GM13977 (cell line): ENCODE data around the gene ACOT9.

Source experiments
- DNase-seq: peaks from one replicate; pipeline ENCODE4 v3.0.0; 2012; ENCODE audit warnings: low spot score
- CTCF ChIP-seq: IDR thresholded peaks from 2 replicates; pipeline ENCODE4 v1.5.1; 2012; ENCODE audit warnings: mild to moderate bottlenecking, control low read depth; ENCODE audit not compliant: insufficient read depth; ENCODE audit errors: extremely low read depth, missing control alignments
- in situ Hi-C: fragments of 300-500 bp; cut with MboI; formaldehyde crosslinking; loops from one replicate; pipeline ENCODE4 v1.12.0; 2022; ENCODE audit warnings: low sequenced_read_pairs, low pct_unique_long_range_greater_than_20kb, mixed read lengths, inconsistent platforms; ENCODE audit not compliant: unreplicated experiment

Gene ACOT9

GRCh38 chrX:23742697-23743622 is at the start of gene ACOT9:
TSS of gene ACOT9 (minus strand) at chrX:23743276. CDS start at chrX:23743144, 132 bp downstream.
- peak; percentile 84 for DNase-seq
- in situ Hi-C loops: no loop called here
- no peak for TF ChIP-seq CTCF

- TF ChIP-seq CTCF: no peak
- DNase-seq: no peak
- in situ Hi-C loops: no loop called here
Measured at GRCh38 chrX:23790155-23790497, 47.0 kb upstream of the ACOT9 start.

- no peak for DNase-seq
- TF ChIP-seq CTCF: no peak
- in situ Hi-C loops: no loop called here
Measured at GRCh38 chrX:23789386-23790154, 46.5 kb upstream of the ACOT9 start.

- no peak for DNase-seq
- no peak for TF ChIP-seq CTCF
- in situ Hi-C loops: no loop called here
Measured at GRCh38 chrX:23788946-23789345, 45.9 kb upstream of the ACOT9 start.

- in situ Hi-C loops: no loop called here
- no peak for TF ChIP-seq CTCF
- no peak for DNase-seq
Measured at GRCh38 chrX:23788521-23788920, 45.4 kb upstream of the ACOT9 start.

- no peak for DNase-seq
- TF ChIP-seq CTCF: no peak
- in situ Hi-C loops: no loop called here
Measured at GRCh38 chrX:23787745-23788118, 44.7 kb upstream of the ACOT9 start.
